Smooth muscle cell (in vitro differentiated cells): ENCODE results near the gene ZNF236. TPM values are rescaled to one million over a fixed set of nuclear protein-coding genes. Genes with fewer than 3 reads are reported as not detected.

Experiments
- DNase-seq: peaks from one replicate; lab custom pipeline; 2025; ENCODE audit not compliant: unreplicated experiment; lab: John Stamatoyannopoulos, UW
- H2AFZ ChIP-seq: fragments of 200-600 bp; sonication (generic); 2 replicates; pipeline ENCODE4 v1.6.0; 2016; ENCODE audit warnings: antibody characterized with exemption, low read depth, mild to moderate bottlenecking
- H3F3A ChIP-seq: fragments of 200-600 bp; sonication (generic); 2 replicates; pipeline ENCODE4 v1.6.0; 2017; ENCODE audit warnings: antibody characterized with exemption, low read depth
- H3K27ac ChIP-seq: fragments of 200-600 bp; sonication (generic); 2 replicates; pipeline ENCODE4 v1.5.1; 2016; ENCODE audit warnings: low read depth, mild to moderate bottlenecking
- H3K27me3 ChIP-seq: fragments of 200-600 bp; sonication (generic); 2 replicates; pipeline ENCODE4 v1.6.1; 2016; ENCODE audit warnings: low read depth, mild to moderate bottlenecking
- H3K36me3 ChIP-seq: fragments of 200-600 bp; sonication (generic); 2 replicates; pipeline ENCODE4 v1.5.1; 2016; ENCODE audit warnings: low read depth
- H3K4me1 ChIP-seq: fragments of 200-600 bp; sonication (generic); 2 replicates; pipeline ENCODE4 v1.5.1; 2016; ENCODE audit warnings: low read depth
- H3K4me2 ChIP-seq: fragments of 200-600 bp; sonication (generic); 2 replicates; pipeline ENCODE4 v1.6.0; 2016; ENCODE audit warnings: mild to moderate bottlenecking
- H3K4me3 ChIP-seq: fragments of 200-600 bp; sonication (generic); 2 replicates; pipeline ENCODE4 v1.5.1; 2016; ENCODE audit warnings: mild to moderate bottlenecking
- H3K79me2 ChIP-seq: fragments of 200-600 bp; sonication (generic); 2 replicates; pipeline ENCODE4 v1.6.0; 2016; ENCODE audit warnings: low read depth, mild to moderate bottlenecking
- H3K9ac ChIP-seq: fragments of 200-600 bp; sonication (generic); 2 replicates; pipeline ENCODE4 v1.6.0; 2016; ENCODE audit warnings: low read depth
- H3K9me3 ChIP-seq: fragments of 200-600 bp; sonication (generic); replicated peaks from 2 replicates; pipeline ENCODE4 v1.5.1; 2016; ENCODE audit warnings: low read depth
- H4K20me1 ChIP-seq: fragments of 200-600 bp; sonication (generic); 2 replicates; pipeline ENCODE4 v1.6.0; 2016; ENCODE audit warnings: low read depth
- CTCF ChIP-seq: fragments of 200-600 bp; sonication (generic); IDR thresholded peaks from 2 replicates; pipeline ENCODE4 v1.5.1; 2017; ENCODE audit warnings: borderline replicate concordance, mild to moderate bottlenecking, antibody characterized with exemption; ENCODE audit not compliant: insufficient read depth, poor library complexity, severe bottlenecking
- WGBS: methylation state at CpG from one replicate; pipeline ENCODE4 v1.1.7; 2016; ENCODE audit warnings: low lambda C conversion rate; 5-methylcytosine and 5-hydroxymethylcytosine counted together
- polyA plus RNA-seq: library from polyadenylated mRNA; unstranded; fragments of >200 nt; fragmentation: Nextera tagmentation; extraction: Ambion mirVana; gene quantifications from 2 replicates; pipeline ENCODE4 v1.2.1, GENCODE V29; 2016
- total RNA-seq: library from RNA; depleted of rRNA; stranded (reverse); fragments of >200 nt; gene quantifications from 2 replicates; pipeline ENCODE4 v1.2.3, GENCODE V29; 2014

The ZNF236 gene
- total and polyA plus RNA-seq, 2 experiments from 2014 or later = 4.1 to 6.2 TPM

GRCh38 chr18:77014538-77014937 is 192.2 kb downstream of the ZNF236 start:
- no peak overlapping the region for H3K4me2 ChIP-seq
- DNase-seq = no peak
- H3K4me1 ChIP-seq = no peaks in the 10 kb centered on the region
- 87% methylated on average over 5 of the region's 5 CpGs for WGBS
- H4K20me1 ChIP-seq = no peaks in the 10 kb centered on the region
- no peak overlapping the region for H2AFZ ChIP-seq
- TF ChIP-seq CTCF = no peak
- H3K36me3 ChIP-seq = no peaks in the 10 kb centered on the region
- no peaks in the 10 kb centered on the region for H3K27me3 ChIP-seq
- no peak overlapping the region for H3K4me3 ChIP-seq
- H3F3A ChIP-seq = no peaks in the 10 kb centered on the region
- H3K79me2 ChIP-seq = no peaks in the 10 kb centered on the region
- no peaks in the 10 kb centered on the region for H3K9me3 ChIP-seq
- no peak overlapping the region for H3K27ac ChIP-seq
- no peak overlapping the region for H3K9ac ChIP-seq

GRCh38 chr18:77015169-77015568 is 192.8 kb downstream of the ZNF236 start:
- no peaks in the 10 kb centered on the region for H3K9me3 ChIP-seq
- H2AFZ ChIP-seq = no peak overlapping the region
- H3F3A ChIP-seq = no peaks in the 10 kb centered on the region
- H3K27ac ChIP-seq = no peak overlapping the region
- no peaks in the 10 kb centered on the region for H3K27me3 ChIP-seq
- no peaks in the 10 kb centered on the region for H3K36me3 ChIP-seq
- no peaks in the 10 kb centered on the region for H3K4me1 ChIP-seq
- TF ChIP-seq CTCF = no peak
- no peak overlapping the region for H3K9ac ChIP-seq
- no peak for DNase-seq
- no peaks in the 10 kb centered on the region for H4K20me1 ChIP-seq
- H3K4me2 ChIP-seq = no peak overlapping the region
- 88% methylated on average over 4 of the region's 4 CpGs for WGBS
- no peaks in the 10 kb centered on the region for H3K79me2 ChIP-seq
- H3K4me3 ChIP-seq = no peak overlapping the region

- no peaks in the 10 kb centered on the region for H3K79me2 ChIP-seq
- 88% methylated on average over 16 of the region's 16 CpGs for WGBS
- H3K9me3 ChIP-seq = no peaks in the 10 kb centered on the region
- no peaks in the 10 kb centered on the region for H3K27me3 ChIP-seq
- DNase-seq = no peak
- H3K4me2 ChIP-seq = no peak overlapping the region
- H3K9ac ChIP-seq = no peak overlapping the region
- no peak overlapping the region for H2AFZ ChIP-seq
- no peak overlapping the region for H3K27ac ChIP-seq
- TF ChIP-seq CTCF = no peak
- H3K36me3 ChIP-seq = no peaks in the 10 kb centered on the region
- no peaks in the 10 kb centered on the region for H3K4me1 ChIP-seq
- no peaks in the 10 kb centered on the region for H3F3A ChIP-seq
- no peak overlapping the region for H3K4me3 ChIP-seq
- H4K20me1 ChIP-seq = no peaks in the 10 kb centered on the region
These were observed 193.7 kb downstream of the ZNF236 start for GRCh38 chr18:77015771-77016710.
